Measurements from ENCODE around the gene DUS3L. TPM values are rescaled to one million over a fixed set of nuclear protein-coding genes. Genes with fewer than 3 reads are reported as not detected.

Gene DUS3L
- total RNA-seq, 3 donors from 2014 or later (not counting 1 experiment from before 2014, with no cell fraction given) = 116 to 140 (median 128) TPM

GRCh38 chr19:5822181-5822844 lies 31.4 kb upstream of the DUS3L start:
- H3K4me1 Mint-ChIP-seq = peaks cover 5 to 10% of the 10 kb centered on the region in 2 donors
- no peak overlapping the region for H3K27ac Mint-ChIP-seq
- DNase-seq (no peak), ATAC-seq (no peak)
- Histone ChIP-seq H3K36me3 (ENCODE audit: control insufficient read depth, insufficient read depth, low read length) (no peaks in the 10 kb centered on the region), H3K9me3 (ENCODE audit: control insufficient read depth, insufficient read depth, low read length) (no peaks in the 10 kb centered on the region), H3K4me1 (ENCODE audit: control insufficient read depth, insufficient read depth, low read length) (peaks cover 8% of the 10 kb centered on the region), H3K27ac (ENCODE audit: low read length) (no peak overlapping the region), H3K27me3 (ENCODE audit: control insufficient read depth, insufficient read depth, low read length) (no peaks in the 10 kb centered on the region), H3K4me3 (ENCODE audit: low read length) (no peak overlapping the region)
- no peak overlapping the region for H3K4me3 Mint-ChIP-seq
- whole genome bisulfite sequencing (ENCODE audit: insufficient coverage) = 80% methylated on average over 28 of the region's 30 CpGs
- TF ChIP-seq CTCF (IDR thresholded peaks at IDR 0.05) = no peak
- no peaks in the 10 kb centered on the region for H3K36me3 Mint-ChIP-seq
- intact Hi-C loops (cut with micrococcal nuclease) = no loop called here
- no peaks in the 10 kb centered on the region for H3K9me3 Mint-ChIP-seq
- peaks cover 0 to 10% of the 10 kb centered on the region in 2 donors for H3K27me3 Mint-ChIP-seq (ENCODE audit: low read depth in 2 of 2)

GRCh38 chr19:5821521-5822180 lies 30.7 kb upstream of the DUS3L start:
- no peak for DNase-seq
- no peak overlapping the region for H3K4me3 ChIP-seq (ENCODE audit: low read length)
- intact Hi-C loops (cut with micrococcal nuclease) = no loop called here
- no peaks in the 10 kb centered on the region for H3K9me3 ChIP-seq (ENCODE audit: control insufficient read depth, insufficient read depth, low read length)
- no peak overlapping the region for H3K27ac ChIP-seq (ENCODE audit: low read length)
- Mint-ChIP-seq H3K27ac (no peak overlapping the region), H3K9me3 (no peaks in the 10 kb centered on the region), H3K27me3 (ENCODE audit: low read depth in 2 of 2) (peaks cover 0 to 8% of the 10 kb centered on the region in 2 donors), H3K4me3 (no peak overlapping the region), H3K4me1 (peaks cover 0 to 4% of the 10 kb centered on the region in 2 donors), H3K36me3 (no peaks in the 10 kb centered on the region)
- no peak for TF ChIP-seq CTCF (IDR thresholded peaks at IDR 0.05)
- peaks cover 2% of the 10 kb centered on the region for H3K4me1 ChIP-seq (ENCODE audit: control insufficient read depth, insufficient read depth, low read length)
- H3K36me3 ChIP-seq (ENCODE audit: control insufficient read depth, insufficient read depth, low read length) = no peaks in the 10 kb centered on the region
- no peaks in the 10 kb centered on the region for H3K27me3 ChIP-seq (ENCODE audit: control insufficient read depth, insufficient read depth, low read length)
- no peak for ATAC-seq
- 73% methylated on average over 8 of the region's 8 CpGs for WGBS (ENCODE audit: insufficient coverage)

DNA sequence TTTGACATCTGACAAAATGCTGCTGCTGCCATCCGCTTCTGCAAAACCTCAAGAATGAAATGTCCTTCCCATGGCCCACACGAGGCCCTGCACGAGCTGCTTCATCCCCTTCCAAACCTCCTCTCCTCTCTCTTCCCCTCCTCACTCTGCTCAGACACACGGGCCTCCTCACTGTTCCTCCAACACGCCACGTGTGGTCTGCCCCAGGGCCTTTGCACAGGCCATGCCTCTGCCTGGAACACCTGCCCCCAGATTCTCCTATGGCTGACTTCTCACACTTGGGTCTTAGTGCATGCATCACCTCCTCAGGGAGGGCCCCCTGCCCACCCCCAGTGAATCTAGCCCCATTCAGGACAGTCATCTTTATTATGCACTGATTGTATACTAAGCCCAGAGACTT lies 29.8 kb upstream of the DUS3L start:
- intact Hi-C loops (cut with micrococcal nuclease) = no loop called here
- DNase-seq (no peak), ATAC-seq (no peak)
- TF ChIP-seq CTCF (IDR thresholded peaks at IDR 0.05) = no peak
- H3K27ac Mint-ChIP-seq = no peak overlapping the region
- H3K9me3 Mint-ChIP-seq = no peaks in the 10 kb centered on the region
- Histone ChIP-seq H3K9me3 (ENCODE audit: control insufficient read depth, insufficient read depth, low read length) (no peaks in the 10 kb centered on the region), H3K4me1 (ENCODE audit: control insufficient read depth, insufficient read depth, low read length) (no peaks in the 10 kb centered on the region), H3K27ac (ENCODE audit: low read length) (no peak overlapping the region), H3K4me3 (ENCODE audit: low read length) (no peak overlapping the region), H3K27me3 (ENCODE audit: control insufficient read depth, insufficient read depth, low read length) (no peaks in the 10 kb centered on the region), H3K36me3 (ENCODE audit: control insufficient read depth, insufficient read depth, low read length) (no peaks in the 10 kb centered on the region)
- H3K4me1 Mint-ChIP-seq = peaks cover 0 to 4% of the 10 kb centered on the region in 2 donors
- no peak overlapping the region for H3K4me3 Mint-ChIP-seq
- peaks cover 0 to 10% of the 10 kb centered on the region in 2 donors for H3K27me3 Mint-ChIP-seq (ENCODE audit: low read depth in 2 of 2)
- H3K36me3 Mint-ChIP-seq = no peaks in the 10 kb centered on the region
- 65% methylated on average over 6 of the region's 6 CpGs for WGBS (ENCODE audit: insufficient coverage)
